IMR-90 (cell line): ENCODE results near the gene OSBPL3. TPM values are rescaled to one million over a fixed set of nuclear protein-coding genes. Genes with fewer than 3 reads are reported as not detected.

Experiments
- ATAC-seq: fragments of 200-7000 bp; cut with Tn5 transposase; 2 replicates; pipeline ENCODE4 v1.9.1; 2020; ENCODE audit warnings: low read depth, mild to moderate bottlenecking, moderate library complexity
- BruUV-seq: library from RNA; stranded (reverse); fragments of 400-500 nt; replicated peaks from 2 replicates; lab custom pipeline; 2021; lab: Mats Ljungman, UMichigan
- CTCF ChIA-PET: fragments of 300-600 bp; formaldehyde crosslinking; extraction: SDS; loops from one replicate; lab custom pipeline; 2021; ENCODE audit warnings: antibody characterized with exemption; lab: Yijun Ruan, JAX
- POLR2A ChIA-PET: fragments of 300-600 bp; sonication (Branson Sonifier 250); formaldehyde crosslinking; loops from one replicate; lab custom pipeline; 2022; ENCODE audit warnings: antibody characterized with exemption; ENCODE audit not compliant: unreplicated experiment; lab: Charles Lee
- DNase-seq: peaks from one replicate; pipeline ENCODE4 v3.0.0; 2013
- H2AFZ ChIP-seq: replicated peaks from 2 replicates; pipeline ENCODE3; 2013; ENCODE audit warnings: low read length, mild to moderate bottlenecking; ENCODE audit not compliant: poor library complexity
- H2AK5ac ChIP-seq: 2 replicates; pipeline ENCODE4 v1.6.1; 2013; ENCODE audit warnings: low read depth, low read length, inconsistent platforms
- H2AK9ac ChIP-seq: replicated peaks from 2 replicates; pipeline ENCODE3; 2013; ENCODE audit warnings: mild to moderate bottlenecking, low read depth, low read length, moderate library complexity; ENCODE audit not compliant: poor library complexity
- H2BK120ac ChIP-seq: 2 replicates; pipeline ENCODE4 v1.6.1; 2013; ENCODE audit warnings: low read depth, low read length, inconsistent platforms
- H2BK15ac ChIP-seq: 3 replicates; pipeline ENCODE4 v1.6.1; 2013; ENCODE audit warnings: low read depth, low read length, inconsistent platforms
- H2BK20ac ChIP-seq: 2 replicates; pipeline ENCODE4 v1.6.1; 2013; ENCODE audit warnings: low read depth, mild to moderate bottlenecking, inconsistent platforms, low read length, moderate library complexity
- H2BK5ac ChIP-seq: 2 replicates; pipeline ENCODE4 v1.6.1; 2013; ENCODE audit warnings: mild to moderate bottlenecking, low read depth, low read length, inconsistent platforms; ENCODE audit not compliant: poor library complexity, severe bottlenecking
- H3K14ac ChIP-seq: replicated peaks from 2 replicates; pipeline ENCODE4 v1.6.1; 2013; ENCODE audit warnings: low read depth, low read length, inconsistent platforms
- H3K18ac ChIP-seq: 2 replicates; pipeline ENCODE4 v1.6.1; 2013; ENCODE audit warnings: low read depth, low read length, control low read depth
- H3K23ac ChIP-seq: 2 replicates; pipeline ENCODE4 v1.6.1; 2013; ENCODE audit warnings: low read depth, low read length, inconsistent platforms
- H3K27ac ChIP-seq: 2 replicates; pipeline ENCODE4 v1.5.1; 2013; ENCODE audit warnings: mild to moderate bottlenecking, control low read depth, low read length; ENCODE audit not compliant: insufficient read depth
- H3K27me3 ChIP-seq: 2 replicates; pipeline ENCODE4 v1.6.1; 2013; ENCODE audit warnings: low read length; ENCODE audit not compliant: control insufficient read depth, insufficient read depth
- H3K36me3 ChIP-seq: 2 replicates; pipeline ENCODE4 v1.6.1; 2013; ENCODE audit warnings: low read length, mixed read lengths; ENCODE audit not compliant: control insufficient read depth, insufficient read depth
- H3K4ac ChIP-seq: 2 replicates; pipeline ENCODE4 v1.6.1; 2013; ENCODE audit warnings: low read depth, low read length, inconsistent platforms
- H3K4me1 ChIP-seq: 2 replicates; pipeline ENCODE4 v1.6.1; 2013; ENCODE audit warnings: low read length, mixed read lengths; ENCODE audit not compliant: control insufficient read depth, insufficient read depth
- H3K4me2 ChIP-seq: 2 replicates; pipeline ENCODE4 v1.6.1; 2013; ENCODE audit warnings: low read depth, mild to moderate bottlenecking, control low read depth, low read length, moderate library complexity
- H3K4me3 ChIP-seq: 2 replicates; pipeline ENCODE4 v1.5.1; 2013; ENCODE audit warnings: low read depth, mild to moderate bottlenecking, control low read depth, low read length, moderate library complexity; ENCODE audit not compliant: insufficient read depth
- H3K56ac ChIP-seq: 2 replicates; pipeline ENCODE4 v1.6.1; 2013; ENCODE audit warnings: low read length, inconsistent platforms; ENCODE audit not compliant: insufficient read depth; ENCODE audit errors: extremely low read depth
- H3K79me1 ChIP-seq, 2 experiments: 2 replicates each; pipeline ENCODE4 v1.6.1; 2013; ENCODE audit warnings: low read length in 2 of 2, inconsistent platforms in 1 of 2, low read depth in 1 of 2
- H3K9ac ChIP-seq: 2 replicates; pipeline ENCODE4 v1.6.1; 2013; ENCODE audit warnings: low read depth, low read length, control low read depth
- H3K9me1 ChIP-seq: 2 replicates; pipeline ENCODE4 v1.6.1; 2013; ENCODE audit warnings: low read length, inconsistent platforms; ENCODE audit not compliant: insufficient read depth
- H3K9me3 ChIP-seq: 2 replicates; pipeline ENCODE4 v1.6.1; 2013; ENCODE audit warnings: low read length; ENCODE audit not compliant: control insufficient read depth, insufficient read depth
- H4K20me1 ChIP-seq: 2 replicates; pipeline ENCODE4 v1.6.1; 2013; ENCODE audit warnings: low read length, inconsistent platforms; ENCODE audit not compliant: insufficient read depth
- H4K5ac ChIP-seq: 2 replicates; pipeline ENCODE4 v1.6.1; 2013; ENCODE audit warnings: mild to moderate bottlenecking, low read depth, low read length, control low read depth
- H4K8ac ChIP-seq, 2 experiments: 2 replicates each; pipeline ENCODE4 v1.6.1; 2013; ENCODE audit warnings: low read depth in 2 of 2, low read length in 2 of 2, control low read depth in 1 of 2, inconsistent platforms in 1 of 2
- H4K91ac ChIP-seq: 2 replicates; pipeline ENCODE4 v1.6.1; 2013; ENCODE audit warnings: low read depth, low read length, inconsistent platforms; ENCODE audit not compliant: insufficient read depth
- CHD1 ChIP-seq: IDR thresholded peaks from 2 replicates; pipeline ENCODE4 v1.6.1; 2012; ENCODE audit warnings: low read depth, low read length, improper control_type of control experiment
- FOS ChIP-seq: fragments of 150-350 bp; IDR thresholded peaks from 2 replicates; pipeline ENCODE4 v1.6.1; 2016; ENCODE audit warnings: low read depth, low read length
- POLR2A ChIP-seq: IDR thresholded peaks from 2 replicates; pipeline ENCODE4 v1.6.1; 2012; ENCODE audit warnings: mild to moderate bottlenecking, low read depth, low read length
- WGBS, 2 experiments: methylation state at CpG; one replicate each; pipeline versions ENCODE4 v1.1.5 to v1.1.7; 2013; ENCODE audit warnings: missing lambda C conversion rate in 2 of 2; ENCODE audit not compliant: insufficient read length in 1 of 2; ENCODE audit errors: extremely low coverage in 2 of 2; 5-methylcytosine and 5-hydroxymethylcytosine counted together
- dilution Hi-C: fragments of 300-500 bp; cut with HindIII; formaldehyde crosslinking; loops from one replicate; pipeline ENCODE4 v1.14.3; 2018; ENCODE audit warnings: low sequenced_read_pairs; ENCODE audit not compliant: unreplicated experiment
- in situ Hi-C: fragments of 300-500 bp; cut with MboI; formaldehyde crosslinking; loops from 3 replicates; pipeline ENCODE4 v1.14.3; 2019; ENCODE audit warnings: low sequenced_read_pairs, inconsistent platforms, mixed read lengths
- intact Hi-C: fragments of 100-400 bp; cut with micrococcal nuclease; formaldehyde crosslinking; loops from 2 replicates; pipeline ENCODE4 v1.10.0; 2022
- polyA plus RNA-seq, 3 experiments: library from polyadenylated mRNA; depleted of rRNA; stranded (reverse); fragments of >200 nt; gene quantifications; 2 replicates each; pipeline ENCODE4 v1.2.3, GENCODE V29; 2012; ENCODE audit warnings: low replicate concordance in 1 of 3
- total RNA-seq: library from RNA; depleted of rRNA; stranded (reverse); fragments of >200 nt; gene quantifications from 2 replicates; pipeline ENCODE4 v1.2.3, GENCODE V29; 2012

Gene OSBPL3
- total and polyA plus RNA-seq, 2 of the 4 experiments (the other 2 are of a cell fraction), result 18.0 to 29.9 TPM

DNA sequence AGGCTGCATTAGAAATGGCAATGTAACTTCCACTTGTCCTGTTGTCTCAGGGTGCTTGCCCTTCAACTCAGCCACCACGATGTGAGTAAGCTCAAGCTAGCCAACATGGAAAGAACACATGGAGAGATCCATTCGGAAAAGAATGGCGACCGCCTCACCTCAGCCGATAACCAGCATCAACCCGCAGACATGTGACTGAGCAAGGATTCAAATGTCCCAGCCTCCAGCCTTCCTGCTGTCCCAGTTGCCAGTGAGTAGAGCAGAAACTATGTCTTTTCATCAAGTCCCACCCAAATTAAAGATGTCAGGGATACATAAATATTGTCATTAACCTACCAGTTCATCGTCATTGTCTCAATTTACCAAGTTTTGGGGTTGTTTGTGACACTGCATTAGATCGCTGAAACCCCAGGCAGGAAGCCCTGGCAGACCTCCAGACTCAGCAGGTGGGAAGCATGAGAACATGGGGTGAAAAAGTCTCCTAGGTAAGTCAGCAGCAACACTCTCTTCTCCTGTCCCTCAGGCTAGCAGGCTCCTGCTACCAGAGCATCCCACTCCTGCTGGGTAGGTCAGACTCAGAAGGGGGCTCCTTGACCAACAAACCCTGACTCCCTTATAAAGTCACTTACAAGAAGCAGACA, 67.0 kb downstream of the OSBPL3 start:
- Histone ChIP-seq H3K9me3 (no peaks in the 10 kb centered on the region), H3K79me1 (peaks cover 66 to 84% of the 10 kb centered on the region in 2 experiments), H3K4me2 (no peak overlapping the region), H3K4ac (no peak overlapping the region), H2BK20ac (no peak overlapping the region), H3K36me3 (no peaks in the 10 kb centered on the region), H3K56ac (no peak overlapping the region), H2AFZ (no peak overlapping the region), H3K18ac (no peak overlapping the region), H3K4me3 (no peak overlapping the region), H4K91ac (no peak overlapping the region), H3K27me3 (no peaks in the 10 kb centered on the region), H2BK15ac (no peak overlapping the region), H4K20me1 (peaks cover 10% of the 10 kb centered on the region; the same call in 1 of the 2 replicates), H3K9me1 (peaks cover 3% of the 10 kb centered on the region), H2AK9ac (no peak overlapping the region), H3K27ac (no peak overlapping the region), H2AK5ac (no peak overlapping the region), H3K23ac (no peak overlapping the region), H4K8ac (no peak overlapping the region), H4K5ac (no peak overlapping the region), H3K14ac (no peak overlapping the region), H2BK120ac (no peak overlapping the region), H2BK5ac (no peak overlapping the region), H3K4me1 (peaks cover 11% of the 10 kb centered on the region), H3K9ac (no peak overlapping the region)
- intact Hi-C loops, result no loop called here
- CTCF ChIA-PET, result no interaction called here
- 100% methylated on average over 2 of the region's 8 CpGs; no CpG with 5 or more reads in 1 of the 2 experiments for WGBS, 2 experiments
- DNase-seq, result no peak
- POLR2A ChIA-PET, result no interaction called here
- no peak for TF ChIP-seq FOS
- TF ChIP-seq POLR2A, result no peak
- no peak for TF ChIP-seq CHD1
- in situ Hi-C loops, result no loop called here
- dilution Hi-C loops, result no loop called here
- no TSS peak for BruUV-seq
- no peak for ATAC-seq
